GM12892 (cell line): ENCODE data around the gene C8B.

Experiments
- DNase-seq: peaks from one replicate; pipeline ENCODE4 v3.0.0; 2011; ENCODE audit not compliant: insufficient read length
- FAIRE-seq: peaks from 2 replicates; lab custom pipeline; 2011; peaks lifted over from hg19 to GRCh38; lab: Jason Lieb, UNC
- POLR2A ChIP-seq: IDR thresholded peaks from 2 replicates; pipeline ENCODE4 v1.6.1; 2011; ENCODE audit warnings: low read depth, low read length, control low read depth
- POLR2AphosphoS5 ChIP-seq: IDR thresholded peaks from 2 replicates; pipeline ENCODE4 v1.6.1; 2011; ENCODE audit warnings: low read depth, low read length, control low read depth
- TAF1 ChIP-seq: IDR thresholded peaks from 2 replicates; pipeline ENCODE4 v1.6.1; 2011; ENCODE audit warnings: low read depth, mild to moderate bottlenecking, control low read depth, low read length, borderline replicate concordance

The C8B gene

DNA sequence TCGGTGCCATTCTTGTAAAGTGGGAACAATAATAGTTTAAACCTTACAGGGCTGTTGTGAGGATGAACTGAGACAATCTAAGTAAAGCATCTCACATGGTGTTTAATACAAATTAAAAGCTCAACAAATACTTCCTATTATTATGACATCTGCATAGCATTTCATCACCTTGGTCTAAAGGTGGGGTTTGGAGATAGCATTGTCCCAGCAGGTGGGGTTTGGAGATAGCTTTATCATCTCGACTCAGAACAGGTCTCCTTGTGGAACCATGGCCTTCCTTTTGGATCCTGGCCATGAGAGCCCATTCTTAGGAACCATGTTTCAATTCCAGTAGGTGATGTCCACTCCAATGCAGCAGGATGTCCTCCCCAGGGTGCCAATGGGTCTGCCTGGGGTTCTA, 20.6 kb upstream of the C8B start:
- no peak for FAIRE-seq
- no peak for DNase-seq
- TF ChIP-seq POLR2A = no peak
- no peak for TF ChIP-seq TAF1
- no peak for TF ChIP-seq POLR2AphosphoS5

DNA sequence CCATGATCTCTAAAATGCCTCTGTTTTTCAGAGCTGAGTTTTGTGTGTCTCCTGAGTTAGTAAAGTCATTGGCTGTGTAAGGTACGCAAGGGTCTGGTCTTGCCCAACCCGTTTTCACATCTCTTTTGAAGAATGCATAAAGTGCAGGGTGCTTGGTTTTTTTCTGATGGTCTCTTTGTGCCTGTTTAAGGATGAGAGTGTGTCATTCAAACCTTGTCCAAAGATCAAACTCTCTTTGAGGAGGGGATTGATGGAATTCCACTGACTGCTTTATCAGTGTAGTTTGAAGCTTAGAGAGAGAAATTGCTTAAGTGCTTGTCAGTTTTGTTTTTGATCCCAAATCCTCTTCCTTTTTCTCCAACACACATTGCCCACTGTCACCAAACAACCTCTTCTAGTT, 20.0 kb upstream of the C8B start:
- no peak for FAIRE-seq
- TF ChIP-seq POLR2A = no peak
- TF ChIP-seq POLR2AphosphoS5 = no peak
- DNase-seq = no peak

DNA sequence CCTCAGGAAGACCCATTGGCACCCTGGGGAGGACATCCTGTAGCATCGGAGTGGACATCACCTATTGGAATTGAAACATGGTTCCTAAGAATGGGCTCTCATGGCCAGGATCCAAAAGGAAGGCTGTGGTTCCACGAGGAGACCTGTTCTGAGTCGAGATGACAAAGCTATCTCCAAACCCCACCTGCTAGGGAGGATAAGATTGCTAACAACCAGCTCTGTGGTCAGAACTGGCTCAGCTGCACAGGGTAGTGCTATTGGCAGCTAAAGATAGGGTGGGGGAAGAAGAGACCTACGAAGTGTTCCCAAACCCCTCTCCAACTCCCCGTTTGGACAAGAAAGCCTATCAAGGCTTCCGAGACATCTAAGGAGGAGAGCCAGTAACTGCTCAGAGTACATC, 17.7 kb upstream of the C8B start:
- no peak for DNase-seq
- TF ChIP-seq POLR2A (no peak), POLR2AphosphoS5 (no peak), TAF1 (no peak)
- no peak for FAIRE-seq

DNA sequence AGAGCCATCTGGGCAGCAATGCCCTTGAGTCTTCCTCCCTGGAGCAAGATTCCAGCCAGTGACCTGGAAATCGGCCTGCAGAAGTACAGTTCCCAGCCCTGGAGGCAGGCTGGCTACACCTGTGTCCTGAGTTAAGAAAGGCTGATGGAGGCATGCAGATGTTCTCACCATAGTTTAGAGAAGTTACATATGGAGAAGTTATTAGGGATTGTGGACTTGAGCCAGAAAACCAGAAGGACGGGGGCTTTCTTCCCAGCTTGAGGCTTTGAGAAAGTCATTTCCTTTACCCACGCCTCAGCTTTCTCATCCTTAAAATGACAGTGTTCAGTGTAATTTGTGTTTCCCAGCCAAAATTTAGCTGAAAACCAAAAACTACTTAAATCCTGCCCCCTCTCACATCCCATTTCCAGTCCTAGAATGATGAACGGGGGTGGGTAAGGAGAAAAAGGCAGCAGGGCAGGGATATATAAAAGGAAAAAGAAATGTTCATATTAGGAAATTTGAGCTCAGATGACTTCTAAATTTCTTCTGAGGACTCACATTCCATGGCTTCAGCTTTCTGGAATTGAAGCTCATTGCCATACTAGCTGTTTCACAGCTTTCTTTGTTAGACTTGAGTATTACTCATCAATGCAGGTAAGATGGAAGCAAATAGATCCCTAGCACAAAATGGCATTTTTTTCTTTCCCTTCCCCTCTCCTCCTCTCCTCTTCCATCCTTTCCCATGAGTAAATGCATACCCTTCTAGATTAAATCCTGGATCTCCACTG, 14.4 kb upstream of the C8B start:
- TF ChIP-seq POLR2A (no peak), POLR2AphosphoS5 (no peak), TAF1 (no peak)
- FAIRE-seq (no peak), DNase-seq (no peak)

DNA sequence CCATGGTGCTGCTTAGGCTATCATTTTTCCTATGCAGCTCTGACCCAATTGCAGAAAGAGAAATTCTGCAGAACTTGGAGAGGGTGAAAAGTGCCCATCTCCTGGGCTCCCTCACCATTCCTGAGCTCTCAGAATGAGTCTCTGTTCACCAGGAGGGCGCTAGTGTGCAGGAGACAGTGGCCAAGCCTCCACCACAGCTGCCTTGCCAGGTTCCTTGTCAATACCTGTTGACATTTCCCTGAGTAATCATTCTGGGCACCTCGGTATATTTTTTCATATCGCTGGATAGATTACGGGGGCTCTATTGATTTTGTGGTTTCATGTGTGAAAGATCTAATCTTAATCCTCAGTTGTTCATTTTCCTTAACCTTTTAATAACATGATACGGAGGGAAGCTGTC, 13.0 kb upstream of the C8B start:
- TF ChIP-seq POLR2A (no peak), TAF1 (no peak), POLR2AphosphoS5 (no peak)
- DNase-seq = no peak
- no peak for FAIRE-seq

DNA sequence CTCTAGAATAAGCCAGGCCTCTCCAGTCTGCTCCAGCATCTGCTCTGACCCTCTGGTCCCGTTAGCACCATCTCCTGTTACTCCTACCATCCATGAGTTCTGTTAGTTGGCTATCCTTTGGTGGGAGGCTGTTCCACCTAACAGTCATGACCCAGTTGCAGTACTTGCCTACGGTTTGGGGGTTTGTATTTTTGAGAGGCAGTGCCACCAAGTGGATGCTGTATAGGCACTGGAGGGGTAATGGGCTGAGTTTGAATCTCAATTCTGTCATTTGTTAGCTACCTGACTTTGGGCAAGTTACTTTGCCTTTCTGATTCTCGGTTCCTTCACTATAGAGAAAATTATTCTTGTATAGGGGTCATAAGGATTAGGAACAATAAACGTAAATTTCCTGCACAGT, 12.1 kb upstream of the C8B start:
- FAIRE-seq = no peak
- TF ChIP-seq POLR2A = no peak
- no peak for TF ChIP-seq POLR2AphosphoS5
- TF ChIP-seq TAF1 = no peak
- DNase-seq = no peak

DNA sequence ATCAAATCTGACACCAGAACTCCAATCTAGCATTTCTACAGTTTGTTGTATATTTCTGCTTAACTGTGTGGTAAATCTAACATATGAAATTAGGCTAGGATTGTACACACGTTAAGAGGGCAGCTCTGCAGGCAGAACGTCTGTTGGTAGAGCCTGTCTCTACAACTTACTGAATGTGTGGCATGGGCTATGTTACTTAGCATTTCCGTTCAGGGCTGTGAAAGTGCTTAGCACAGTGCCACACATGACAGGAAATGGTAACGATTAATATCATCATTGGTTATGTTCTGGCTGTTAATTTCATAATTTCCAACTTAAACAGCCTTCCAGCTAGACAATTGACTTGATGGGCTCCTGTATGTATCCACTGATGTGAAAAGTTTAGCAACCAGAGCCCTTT, 9.6 kb upstream of the C8B start:
- DNase-seq (no peak), FAIRE-seq (no peak)
- TF ChIP-seq TAF1 (no peak), POLR2A (no peak), POLR2AphosphoS5 (no peak)

DNA sequence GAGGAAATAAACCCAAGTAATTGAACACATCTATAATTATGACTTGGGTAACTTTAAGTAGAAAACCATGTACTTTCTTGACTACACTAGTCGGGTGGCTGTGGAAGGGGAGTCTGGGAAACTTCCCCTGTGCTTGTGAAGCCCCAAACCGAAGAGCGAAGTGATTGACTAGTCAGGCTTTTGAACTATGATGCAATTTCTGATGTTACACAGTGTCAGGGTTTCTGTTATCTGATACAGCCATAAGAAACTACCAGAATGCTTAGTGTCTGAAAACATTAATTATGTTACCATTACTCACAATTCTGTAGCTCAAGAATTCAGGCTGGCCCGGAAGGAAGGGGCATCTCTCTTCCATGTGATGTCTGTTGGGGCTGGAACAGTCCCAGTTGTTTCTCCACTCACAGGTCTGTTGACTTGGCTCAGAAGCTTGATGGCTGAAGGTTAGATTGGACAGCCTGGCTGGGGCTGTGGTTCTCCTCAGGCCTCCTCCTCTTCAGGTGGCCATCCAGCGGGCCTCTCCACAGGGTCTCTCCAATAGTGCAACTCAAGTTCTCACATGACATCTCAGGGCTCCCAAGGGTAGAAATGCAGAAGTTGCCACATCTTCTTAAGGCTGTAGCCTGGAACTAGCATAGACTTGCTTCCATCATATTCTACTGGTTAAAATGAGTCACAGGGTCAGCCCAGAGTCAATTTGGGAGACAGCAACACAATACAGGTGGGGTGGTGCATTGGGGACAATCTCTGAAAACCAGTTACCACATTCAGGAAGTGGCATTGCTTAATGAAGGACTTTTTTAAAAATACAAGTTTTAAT, 8.3 kb upstream of the C8B start:
- no peak for TF ChIP-seq TAF1
- TF ChIP-seq POLR2A = no peak
- DNase-seq (no peak), FAIRE-seq (no peak)

DNA sequence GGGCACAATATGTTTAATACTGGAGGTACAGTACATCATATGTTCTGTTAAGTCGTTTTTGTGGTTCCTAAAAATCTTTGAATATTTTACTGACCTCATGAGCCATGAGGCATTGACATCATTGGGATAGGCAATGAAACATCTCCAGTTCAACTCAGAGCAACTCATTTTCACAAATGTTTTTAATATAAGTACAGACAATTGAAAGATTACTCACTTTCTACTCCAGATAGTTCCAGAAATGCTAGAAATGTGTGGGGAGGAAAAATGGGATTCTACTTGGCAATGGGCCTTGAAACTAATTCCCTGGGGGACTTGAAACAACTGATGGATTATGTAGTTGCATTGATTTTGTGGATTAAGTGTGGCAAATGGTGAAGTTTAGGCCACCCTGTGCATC, 7.2 kb upstream of the C8B start:
- no peak for FAIRE-seq
- TF ChIP-seq POLR2AphosphoS5 = no peak
- no peak for TF ChIP-seq TAF1
- no peak for TF ChIP-seq POLR2A
- no peak for DNase-seq

DNA sequence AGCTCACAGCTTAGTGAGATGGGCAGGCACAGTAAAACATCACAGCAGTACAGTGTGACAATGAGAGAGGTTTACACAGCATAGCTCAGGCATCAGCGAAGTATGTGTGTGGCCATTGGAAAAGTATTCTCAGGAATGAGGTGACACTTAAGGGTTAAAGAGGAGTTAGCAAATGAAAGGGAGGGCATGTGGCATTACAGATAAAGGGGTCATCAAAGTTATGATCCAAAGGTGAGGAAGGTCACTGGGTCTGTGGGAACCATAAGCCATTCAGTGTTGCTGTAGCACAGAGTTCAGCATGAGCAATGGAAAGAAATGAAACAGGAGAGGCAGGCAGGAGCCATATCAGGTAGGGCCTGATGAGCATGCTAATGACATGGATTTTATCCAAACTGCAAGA, 4.5 kb upstream of the C8B start:
- FAIRE-seq (no peak), DNase-seq (no peak)

DNA sequence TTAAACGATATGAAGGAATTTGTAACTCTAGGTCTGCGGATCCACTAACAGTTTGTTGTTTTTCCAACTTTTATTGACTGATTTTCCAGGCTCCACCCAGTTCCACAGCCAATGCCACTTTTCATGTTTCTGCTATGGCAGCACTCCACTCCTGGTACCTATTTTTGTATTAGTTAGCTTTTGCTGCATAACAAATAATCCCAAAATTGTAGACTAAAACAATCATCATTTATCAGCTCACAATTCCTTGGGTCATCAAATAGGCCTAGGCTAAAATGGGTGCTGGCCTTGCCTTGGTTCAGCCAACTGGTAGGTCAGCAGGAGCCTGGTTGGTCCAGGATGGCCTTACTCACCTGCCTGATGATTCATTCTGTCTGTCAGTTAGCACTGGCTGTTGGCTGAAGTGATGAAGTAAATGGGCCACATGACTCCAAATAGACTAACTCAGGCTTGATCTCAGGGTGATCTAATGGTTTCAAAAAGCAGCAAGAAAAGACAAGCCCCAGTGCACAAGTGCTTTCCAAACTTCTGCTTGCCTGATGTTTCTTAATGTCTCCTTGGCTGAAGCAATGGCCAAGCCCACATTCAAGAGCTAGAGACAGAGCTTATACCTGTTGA, 3.2 kb upstream of the C8B start:
- DNase-seq (no peak), FAIRE-seq (no peak)
- TF ChIP-seq TAF1 (no peak), POLR2AphosphoS5 (no peak), POLR2A (no peak)

More for the DNA sequence above, 4.5 kb upstream of the C8B start:
- TF ChIP-seq TAF1 (no peak), POLR2A (no peak), POLR2AphosphoS5 (no peak)
